SH-SY5Y (cell line): ENCODE measurements around the gene PKIB.

ENCODE experiments used
- GATA2 ChIP-seq: IDR thresholded peaks from 2 replicates; pipeline ENCODE4 v1.6.1; 2011; ENCODE audit warnings: mild to moderate bottlenecking, low read depth, low read length
- GATA3 ChIP-seq: IDR thresholded peaks from 2 replicates; pipeline ENCODE4 v1.6.1; 2011; ENCODE audit warnings: low read depth, mild to moderate bottlenecking, low read length, moderate library complexity

- TF ChIP-seq GATA3, result no peak
- TF ChIP-seq GATA2, result no peak
Measured at GRCh38 chr6:122628714-122629113, 18.5 kb downstream of the PKIB start.
